ENCODE results near the gene BBS1.

DNA sequence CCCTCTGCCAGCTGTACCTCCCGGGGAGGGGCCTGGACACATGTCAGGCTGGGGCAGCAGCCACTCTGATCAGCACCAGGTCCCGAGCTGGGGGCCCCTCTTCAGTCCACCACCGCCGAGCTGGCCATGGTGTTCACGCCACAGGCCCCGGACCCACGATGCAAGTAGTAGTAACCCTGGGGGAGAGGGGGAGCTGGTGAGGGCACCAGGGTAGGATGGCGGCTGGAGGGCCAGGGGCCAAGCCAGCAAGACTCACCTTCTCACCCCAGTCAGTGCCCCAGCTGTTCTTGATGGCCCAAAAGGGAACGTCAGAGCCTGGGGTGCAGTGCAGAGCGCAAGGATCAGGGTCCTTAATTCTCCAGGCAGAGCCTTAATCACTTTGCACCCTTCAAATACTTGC is 53.4 kb downstream of the BBS1 start:
- TF ChIP-seq TEAD4 (IDR thresholded peaks at IDR 0.05): no peak
- no peak for TF ChIP-seq EP300 (IDR thresholded peaks at IDR 0.05; ENCODE audit: borderline replicate concordance)
- TF ChIP-seq, protein P1, sequence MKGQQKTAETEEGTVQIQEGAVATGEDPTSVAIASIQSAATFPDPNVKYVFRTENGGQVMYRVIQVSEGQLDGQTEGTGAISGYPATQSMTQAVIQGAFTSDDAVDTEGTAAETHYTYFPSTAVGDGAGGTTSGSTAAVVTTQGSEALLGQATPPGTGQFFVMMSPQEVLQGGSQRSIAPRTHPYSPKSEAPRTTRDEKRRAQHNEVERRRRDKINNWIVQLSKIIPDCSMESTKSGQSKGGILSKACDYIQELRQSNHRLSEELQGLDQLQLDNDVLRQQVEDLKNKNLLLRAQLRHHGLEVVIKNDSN (IDR thresholded peaks at IDR 0.05): no peak
- TF ChIP-seq CEBPB (IDR thresholded peaks at IDR 0.05): no peak
- TF ChIP-seq TCF12 (IDR thresholded peaks at IDR 0.05; ENCODE audit: low read depth): no peak
- TF ChIP-seq CREB1 (IDR thresholded peaks at IDR 0.05; ENCODE audit: low read depth): no peak
- no peak for TF ChIP-seq ZBTB7A (IDR thresholded peaks at IDR 0.05; ENCODE audit: low read depth)

All from Ishikawa (cell line).